Activated B cell treated with CpG ODN at 0.5 μM for 24 hours (primary cell): ENCODE data around the gene BICC1. TPM values are rescaled to one million over a fixed set of nuclear protein-coding genes. Genes with fewer than 3 reads are reported as not detected.

ENCODE experiments used
- ATAC-seq: fragments of 200-7000 bp; cut with Tn5 transposase; one replicate; pipeline ENCODE4 v1.10.0; 2021; ENCODE audit warnings: low read depth, mild to moderate bottlenecking, moderate library complexity
- CTCF ChIA-PET: fragments of 350-600 bp; sonication (Branson Sonifier 250); formaldehyde crosslinking; loops from one replicate; lab custom pipeline; 2021; ENCODE audit warnings: antibody characterized with exemption; lab: Charles Lee
- POLR2A ChIA-PET: fragments of 350-600 bp; sonication (Branson Sonifier 250); formaldehyde crosslinking; loops from one replicate; lab custom pipeline; 2021; ENCODE audit warnings: antibody characterized with exemption; lab: Charles Lee
- DNase-seq: peaks from one replicate; pipeline ENCODE4 v3.0.0; 2022
- H3K27ac Mint-ChIP-seq: one replicate; pipeline ENCODE4 v1.8.0; 2020; ENCODE audit warnings: mixed read lengths
- H3K27me3 Mint-ChIP-seq: one replicate; pipeline ENCODE4 v1.8.0; 2021; ENCODE audit warnings: mixed read lengths
- H3K36me3 Mint-ChIP-seq: one replicate; pipeline ENCODE4 v1.8.0; 2021; ENCODE audit warnings: low read depth, mixed read lengths
- H3K4me1 Mint-ChIP-seq: one replicate; pipeline ENCODE4 v1.8.0; 2021; ENCODE audit warnings: mixed read lengths
- H3K4me3 Mint-ChIP-seq: one replicate; pipeline ENCODE4 v1.8.0; 2020; ENCODE audit warnings: mild to moderate bottlenecking, mixed read lengths
- H3K9me3 Mint-ChIP-seq: one replicate; pipeline ENCODE4 v1.8.0; 2020; ENCODE audit warnings: mixed read lengths
- CTCF ChIP-seq: fragments of 200-600 bp; IDR thresholded peaks from one replicate; pipeline ENCODE4 v1.8.0; 2022; ENCODE audit warnings: antibody characterized with exemption, mild to moderate bottlenecking
- intact Hi-C: fragments of 100-400 bp; cut with micrococcal nuclease; formaldehyde crosslinking; loops from one replicate; pipeline ENCODE4 v1.15.1; 2024
- total RNA-seq: library from RNA; stranded (reverse); gene quantifications from 2 replicates; pipeline ENCODE4 v1.2.3, GENCODE V29; 2022

The BICC1 gene
- total RNA-seq, 1 donor from 2014 or later = not detected

- peaks cover 7% of the 10 kb centered on the region for H3K9me3 Mint-ChIP-seq
- no peak overlapping the region for H3K4me3 Mint-ChIP-seq
- no peaks in the 10 kb centered on the region for H3K27me3 Mint-ChIP-seq
- no peaks in the 10 kb centered on the region for H3K4me1 Mint-ChIP-seq
- no peak for TF ChIP-seq CTCF
- ChIA-PET CTCF (no interaction called here), POLR2A (no interaction called here)
- intact Hi-C loops = no loop called here
- H3K27ac Mint-ChIP-seq = no peak overlapping the region
- DNase-seq (no peak), ATAC-seq (no peak)
- H3K36me3 Mint-ChIP-seq = no peaks in the 10 kb centered on the region
Measured at GRCh38 chr10:58735087-58735486, 222.4 kb downstream of the BICC1 start.

DNA sequence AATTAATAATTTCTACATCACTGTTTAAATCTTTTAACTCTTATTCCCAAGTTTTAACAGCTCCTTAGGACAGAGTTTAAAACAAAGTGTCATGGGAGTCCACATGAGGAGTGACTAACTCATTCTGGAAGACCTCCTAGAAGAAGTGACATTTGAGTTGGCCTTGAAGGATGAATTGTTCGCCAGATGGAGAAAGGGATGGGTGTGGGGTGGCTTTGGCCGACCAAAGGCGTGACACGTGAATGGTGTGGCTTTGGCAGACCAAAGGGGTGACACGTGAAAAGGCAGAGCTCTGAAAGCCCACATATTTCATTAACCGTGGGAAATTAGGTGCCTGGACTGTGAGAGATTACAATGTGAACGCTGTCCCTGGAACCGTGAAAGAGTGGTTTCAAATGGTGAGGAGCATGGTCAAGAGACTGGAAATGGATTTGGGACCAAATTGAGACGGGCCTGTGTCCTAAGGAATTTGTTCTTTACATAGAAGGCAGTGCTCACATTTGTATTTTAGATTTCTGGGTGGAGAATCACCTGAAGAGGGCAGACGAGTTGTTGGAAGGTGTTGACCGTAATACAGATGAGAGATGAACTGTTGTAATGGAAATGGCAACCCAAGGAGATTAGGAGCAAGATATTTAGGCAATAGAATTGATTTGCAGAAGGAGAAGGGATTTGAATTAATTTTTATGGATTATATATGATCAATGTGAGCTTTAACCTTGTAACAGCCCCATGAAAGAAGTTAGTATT is 228.1 kb downstream of the BICC1 start:
- DNase-seq (no peak), ATAC-seq (no peak)
- CTCF ChIA-PET = no interaction called here
- no peaks in the 10 kb centered on the region for H3K4me1 Mint-ChIP-seq
- POLR2A ChIA-PET = no interaction called here
- intact Hi-C loops = no loop called here
- no peaks in the 10 kb centered on the region for H3K9me3 Mint-ChIP-seq
- H3K4me3 Mint-ChIP-seq = no peak overlapping the region
- H3K27me3 Mint-ChIP-seq = no peaks in the 10 kb centered on the region
- no peak for TF ChIP-seq CTCF
- no peak overlapping the region for H3K27ac Mint-ChIP-seq
- no peaks in the 10 kb centered on the region for H3K36me3 Mint-ChIP-seq

GRCh38 chr10:58741673-58742072 is 229.0 kb downstream of the BICC1 start:
- no peak for DNase-seq
- no peaks in the 10 kb centered on the region for H3K36me3 Mint-ChIP-seq
- ChIA-PET POLR2A (no interaction called here), CTCF (no interaction called here)
- TF ChIP-seq CTCF = no peak
- no peak overlapping the region for H3K4me3 Mint-ChIP-seq
- no peaks in the 10 kb centered on the region for H3K27me3 Mint-ChIP-seq
- no peak for ATAC-seq
- H3K4me1 Mint-ChIP-seq = no peaks in the 10 kb centered on the region
- no peak overlapping the region for H3K27ac Mint-ChIP-seq
- H3K9me3 Mint-ChIP-seq = no peaks in the 10 kb centered on the region
- intact Hi-C loops = no loop called here

DNA sequence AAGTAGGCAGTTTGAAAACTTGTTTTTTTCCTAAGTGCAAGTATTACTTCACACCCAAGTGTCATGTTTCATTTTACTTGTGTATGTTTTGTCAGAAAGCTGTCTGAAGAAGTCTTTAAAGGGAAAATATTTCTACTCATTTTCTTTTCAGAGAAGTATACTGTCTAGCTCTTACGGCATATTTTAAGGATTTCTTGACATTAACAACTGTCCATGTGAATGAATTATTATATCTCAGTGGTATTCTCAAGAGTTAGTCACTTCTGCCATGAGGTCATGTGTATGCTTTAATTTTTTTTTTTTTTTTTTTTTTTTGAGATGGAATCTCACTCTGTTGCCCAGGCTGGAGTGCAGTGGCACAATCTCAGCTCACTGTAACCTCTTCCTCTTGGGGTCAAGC is 229.5 kb downstream of the BICC1 start:
- no peak for TF ChIP-seq CTCF
- Mint-ChIP-seq H3K4me1 (no peaks in the 10 kb centered on the region), H3K27ac (no peak overlapping the region), H3K36me3 (no peaks in the 10 kb centered on the region), H3K4me3 (no peak overlapping the region), H3K27me3 (no peaks in the 10 kb centered on the region), H3K9me3 (no peaks in the 10 kb centered on the region)
- ChIA-PET POLR2A (no interaction called here), CTCF (no interaction called here)
- DNase-seq (no peak), ATAC-seq (no peak)
- intact Hi-C loops = no loop called here

DNA sequence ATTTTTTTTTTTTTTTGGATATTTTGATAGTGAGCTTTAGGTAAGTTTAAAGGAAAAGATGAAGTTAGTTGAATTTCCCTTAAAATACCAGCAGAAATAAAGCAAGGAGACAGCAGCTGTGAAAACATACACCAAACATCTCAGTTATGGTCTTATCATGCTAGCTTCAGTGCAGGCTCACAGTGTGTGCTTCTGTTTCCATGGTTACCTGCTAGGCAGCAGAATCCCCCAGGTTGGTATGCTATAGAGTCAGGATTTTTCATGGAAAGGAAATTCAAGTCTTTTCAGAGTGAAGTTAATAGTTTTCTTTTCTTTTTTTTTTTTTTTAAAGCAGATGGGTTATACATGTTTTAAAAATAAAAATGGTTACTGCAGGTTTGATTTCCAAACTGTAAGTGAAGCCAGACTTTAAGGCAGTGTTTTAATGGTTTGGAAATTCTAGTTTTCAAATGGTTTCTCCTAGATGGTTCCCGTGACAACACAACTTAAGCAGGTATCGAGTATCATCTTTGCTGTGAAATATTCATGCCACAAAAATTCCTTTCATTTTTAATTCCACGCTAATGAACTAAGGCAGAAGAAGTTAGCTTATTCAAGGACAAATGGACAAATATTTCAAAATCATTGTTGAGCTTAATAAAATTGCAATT is 230.9 kb downstream of the BICC1 start:
- DNase-seq (no peak), ATAC-seq (no peak)
- ChIA-PET CTCF (no interaction called here), POLR2A (no interaction called here)
- no peaks in the 10 kb centered on the region for H3K27me3 Mint-ChIP-seq
- H3K9me3 Mint-ChIP-seq = no peaks in the 10 kb centered on the region
- intact Hi-C loops = no loop called here
- TF ChIP-seq CTCF = no peak
- no peaks in the 10 kb centered on the region for H3K4me1 Mint-ChIP-seq
- no peak overlapping the region for H3K4me3 Mint-ChIP-seq
- no peak overlapping the region for H3K27ac Mint-ChIP-seq
- no peaks in the 10 kb centered on the region for H3K36me3 Mint-ChIP-seq
